NB4 (cell line): Measurements from ENCODE around the gene FBXO15.

Source experiments
- DNase-seq: peaks from one replicate; pipeline ENCODE4 v3.0.0; 2010; ENCODE audit warnings: low read depth
- H3K4me3 ChIP-seq: one replicate; pipeline ENCODE4 v1.5.1; 2011; ENCODE audit warnings: mild to moderate bottlenecking, low read depth, low read length, moderate library complexity
- CTCF ChIP-seq: IDR thresholded peaks from one replicate; pipeline ENCODE4 v1.5.1; 2012; ENCODE audit warnings: low read depth, low read length
- MYC ChIP-seq: IDR thresholded peaks from 2 replicates; pipeline ENCODE4 v1.6.1; 2011; ENCODE audit warnings: low read depth, low read length
- POLR2A ChIP-seq: IDR thresholded peaks from 2 replicates; pipeline ENCODE4 v1.6.1; 2011; ENCODE audit warnings: mild to moderate bottlenecking; ENCODE audit not compliant: insufficient read length; ENCODE audit errors: extremely low read depth
- TF ChIP-seq, protein P1 (sequence below): IDR thresholded peaks from 2 replicates; pipeline ENCODE4 v1.6.1; 2011; ENCODE audit warnings: low read depth, low read length

The FBXO15 gene

DNA sequence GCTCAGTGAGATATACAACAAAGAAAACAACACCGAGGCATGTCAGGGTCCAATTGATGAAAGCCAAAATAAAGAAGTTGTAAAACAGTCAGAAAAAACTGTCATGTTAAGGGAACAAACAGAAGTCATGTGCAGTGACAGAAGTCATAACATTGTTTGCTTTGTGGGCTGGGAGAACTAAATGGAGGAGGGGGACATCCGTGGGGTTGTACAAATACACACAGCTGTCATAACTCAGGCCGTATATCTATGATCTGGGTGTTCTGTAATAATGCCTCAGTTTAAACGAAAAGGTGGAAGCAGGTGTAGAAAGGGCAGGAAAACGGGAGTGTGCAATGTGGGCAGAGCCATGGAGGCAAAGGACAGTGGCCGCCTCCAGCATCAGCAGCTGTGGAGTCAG, 28.0 kb upstream of the FBXO15 start:
- H3K4me3 ChIP-seq, result no peak overlapping the region
- no peak for DNase-seq
- TF ChIP-seq CTCF, result no peak
- TF ChIP-seq, protein P1, sequence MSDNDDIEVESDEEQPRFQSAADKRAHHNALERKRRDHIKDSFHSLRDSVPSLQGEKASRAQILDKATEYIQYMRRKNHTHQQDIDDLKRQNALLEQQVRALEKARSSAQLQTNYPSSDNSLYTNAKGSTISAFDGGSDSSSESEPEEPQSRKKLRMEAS, result no peak
- no peak for TF ChIP-seq MYC
- TF ChIP-seq POLR2A, result no peak

DNA sequence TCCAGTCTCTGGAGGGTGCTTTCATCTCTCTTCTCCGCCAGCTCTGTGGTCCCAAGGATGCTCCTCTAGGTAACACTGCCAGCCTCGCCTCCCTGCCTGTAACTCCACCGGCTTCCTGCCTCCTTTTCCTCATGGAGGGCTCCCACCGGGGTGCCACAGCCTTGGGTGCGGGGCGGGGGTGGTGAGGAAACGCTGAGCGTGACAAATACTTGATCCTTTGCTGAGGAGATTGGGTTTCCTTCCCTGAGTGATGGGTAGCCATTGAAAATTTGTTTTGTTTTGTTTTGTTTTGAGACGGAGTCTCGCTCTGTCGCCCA, 25.8 kb upstream of the FBXO15 start:
- H3K4me3 ChIP-seq, result no peak overlapping the region
- DNase-seq, result no peak
- TF ChIP-seq, protein P1, result no peak
- TF ChIP-seq MYC (no peak), CTCF (no peak), POLR2A (no peak)

DNA sequence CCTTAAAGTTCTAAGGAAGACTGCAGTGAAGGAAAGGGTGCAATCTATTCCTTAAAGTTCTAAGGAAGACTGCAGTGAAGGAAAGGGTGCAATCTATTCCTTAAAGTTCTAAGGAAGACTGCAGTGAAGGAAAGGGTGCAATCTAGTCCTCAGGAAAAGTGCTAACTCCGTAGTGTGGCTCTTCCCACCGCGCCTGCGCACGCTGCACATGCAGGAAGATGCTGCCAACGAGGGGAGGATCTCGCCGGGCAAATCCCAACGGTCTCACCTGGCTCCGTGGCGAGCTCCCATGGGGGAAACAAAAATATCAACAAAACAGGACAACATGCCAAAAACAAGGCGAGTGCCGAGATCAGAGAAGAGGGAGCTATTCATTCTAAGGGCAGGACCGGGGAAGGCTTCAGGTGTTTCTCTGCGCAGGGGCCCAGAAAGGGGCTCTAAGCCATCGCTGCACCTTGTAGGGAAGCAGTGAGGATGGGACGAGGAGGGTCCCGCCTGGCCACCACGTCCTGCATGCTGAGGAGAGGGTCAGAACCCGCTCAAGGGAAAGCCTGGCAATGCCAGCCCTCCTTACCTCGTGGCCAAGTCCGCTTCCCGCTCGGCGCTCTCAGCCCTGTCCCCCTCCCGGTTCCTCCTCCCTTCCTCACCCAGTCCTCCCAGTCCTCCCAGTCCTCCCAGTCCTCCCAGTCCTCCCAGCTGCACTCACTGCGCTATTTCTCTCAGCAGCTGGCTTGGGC, 25.2 kb upstream of the FBXO15 start:
- DNase-seq, result no peak
- no peak overlapping the region for H3K4me3 ChIP-seq
- TF ChIP-seq CTCF (no peak), MYC (no peak), POLR2A (no peak)
- TF ChIP-seq, protein P1, result no peak

DNA sequence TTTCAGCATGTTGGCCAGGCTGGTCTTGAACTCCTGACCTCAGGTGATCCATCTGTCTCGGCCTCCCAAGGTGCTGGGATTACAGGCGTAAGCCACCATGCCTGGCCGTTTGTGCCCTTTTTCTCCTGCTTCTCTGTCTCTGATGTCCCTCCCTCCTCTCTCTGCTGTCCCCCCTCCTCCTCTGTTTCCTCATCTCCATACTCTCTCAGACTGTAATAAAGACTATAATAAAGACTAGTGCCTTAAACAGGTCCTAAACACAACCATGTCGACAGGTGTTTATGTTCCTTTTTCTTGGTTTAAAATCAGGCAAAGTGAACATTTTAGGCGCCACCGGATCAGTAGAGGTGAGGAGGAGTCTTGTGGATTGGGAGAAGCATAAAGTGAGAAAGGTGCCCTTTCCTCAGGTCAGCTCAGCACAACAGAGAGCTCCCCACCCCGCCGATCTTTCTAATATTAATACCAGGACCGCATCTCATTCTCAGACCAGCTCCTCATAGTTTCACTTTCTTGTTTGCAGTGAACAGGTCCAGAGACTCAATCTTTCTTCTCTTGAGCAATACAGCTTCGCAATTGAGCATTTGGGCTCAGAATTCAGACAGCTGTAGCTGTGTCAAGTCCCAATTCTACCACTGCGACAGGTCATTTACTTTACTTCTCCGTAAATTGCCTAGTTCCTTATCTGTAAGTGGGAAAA, 24.4 kb upstream of the FBXO15 start:
- peak; percentile 12 for DNase-seq
- no peak for TF ChIP-seq CTCF
- TF ChIP-seq MYC, result no peak
- H3K4me3 ChIP-seq, result peak overlapping the region; percentile 16

GRCh38 chr18:74166386-74166785, 18.8 kb upstream of the FBXO15 start:
- no peak overlapping the region for H3K4me3 ChIP-seq
- no peak for DNase-seq
- TF ChIP-seq CTCF (no peak), POLR2A (no peak), MYC (no peak)
- TF ChIP-seq, protein P1, result no peak
